GM12878 (cell line): ENCODE measurements around the gene CSTF1. TPM values are rescaled to one million over a fixed set of nuclear protein-coding genes. Genes with fewer than 3 reads are reported as not detected.

Source experiments
- ATAC-seq: fragments of 200-7000 bp; cut with Tn5 transposase; 3 replicates; pipeline ENCODE4 v1.9.1; 2020; ENCODE audit warnings: mild to moderate bottlenecking, moderate library complexity
- BruUV-seq: library from RNA; stranded (reverse); fragments of 400-500 nt; replicated peaks from 2 replicates; lab custom pipeline; 2021; lab: Mats Ljungman, UMichigan
- CTCF ChIA-PET: fragments of 300-600 bp; sonication (Branson Sonifier 250); formaldehyde crosslinking; extraction: SDS; loops from one replicate; lab custom pipeline; 2021; ENCODE audit warnings: inconsistent platforms; lab: Yijun Ruan, JAX
- POLR2A ChIA-PET: fragments of 350-600 bp; formaldehyde crosslinking; extraction: SDS; loops from one replicate; lab custom pipeline; 2021; ENCODE audit warnings: inconsistent platforms; lab: Charles Lee
- RAD21 ChIA-PET: fragments of 300-600 bp; sonication (Branson Sonifier 250); formaldehyde crosslinking; loops from one replicate; lab custom pipeline; 2023; ENCODE audit warnings: antibody characterized with exemption; ENCODE audit not compliant: unreplicated experiment; lab: Charles Lee
- SMC1A ChIA-PET: fragments of 300-600 bp; sonication (Branson Sonifier 250); formaldehyde crosslinking; loops from one replicate; lab custom pipeline; 2023; ENCODE audit not compliant: unreplicated experiment, uncharacterized antibody; lab: Charles Lee
- DNase-seq: peaks from one replicate; pipeline ENCODE4 v3.0.0-alpha.2; 2011; ENCODE audit warnings: low read depth, low spot score
- FAIRE-seq: peaks from 3 replicates; lab custom pipeline; 2011; peaks lifted over from hg19 to GRCh38; lab: Jason Lieb, UNC
- H2AFZ ChIP-seq: 2 replicates; pipeline ENCODE4 v1.6.0; 2011; ENCODE audit warnings: low read depth, low read length, control low read depth; ENCODE audit not compliant: control insufficient read depth
- H3K27ac ChIP-seq: 2 replicates; pipeline ENCODE4 v1.5.1; 2011; ENCODE audit warnings: control low read depth; ENCODE audit not compliant: control insufficient read depth, insufficient read depth
- H3K27me3 ChIP-seq, 2 experiments: replicated peaks in 1 of 2; 2 replicates each; pipeline versions ENCODE4 v1.6.0 to v1.6.1; 2011; ENCODE audit warnings: low read length in 1 of 2; ENCODE audit not compliant: control insufficient read depth in 2 of 2, insufficient read depth in 2 of 2
- H3K36me3 ChIP-seq, 2 experiments: 2 replicates each; pipeline ENCODE4 v1.5.1; 2011; ENCODE audit warnings: low read length in 1 of 2; ENCODE audit not compliant: control insufficient read depth in 2 of 2, insufficient read depth in 2 of 2
- H3K4me1 ChIP-seq: 2 replicates; pipeline ENCODE4 v1.6.1; 2011; ENCODE audit warnings: mild to moderate bottlenecking, low read length, moderate library complexity, mixed read lengths; ENCODE audit not compliant: control insufficient read depth, insufficient read depth
- H3K4me2 ChIP-seq: 2 replicates; pipeline ENCODE4 v1.6.0; 2011; ENCODE audit warnings: control low read depth; ENCODE audit not compliant: control insufficient read depth, insufficient read depth
- H3K4me3 ChIP-seq: fragments of 200-600 bp; sonication (generic); 2 replicates; pipeline ENCODE4 v1.5.1; 2016
- H3K79me2 ChIP-seq: 2 replicates; pipeline ENCODE4 v1.6.0; 2011; ENCODE audit warnings: low read length; ENCODE audit not compliant: control insufficient read depth, insufficient read depth
- H3K9ac ChIP-seq: 2 replicates; pipeline ENCODE4 v1.8.0; 2011; ENCODE audit warnings: low read length, control low read depth, mixed read lengths; ENCODE audit not compliant: control insufficient read depth, insufficient read depth
- H3K9me3 ChIP-seq: replicated peaks from 3 replicates; pipeline ENCODE4 v1.5.1; 2011; ENCODE audit warnings: mild to moderate bottlenecking, low read length; ENCODE audit not compliant: control insufficient read depth, insufficient read depth
- H4K20me1 ChIP-seq: 2 replicates; pipeline ENCODE4 v1.6.0; 2011; ENCODE audit not compliant: control insufficient read depth, insufficient read depth
- BACH1 ChIP-seq: fragments of 450-650 bp; IDR thresholded peaks from 2 replicates; pipeline ENCODE4 v1.6.1; 2017; ENCODE audit warnings: mild to moderate bottlenecking, borderline replicate concordance
- CHD1 ChIP-seq: IDR thresholded peaks from 2 replicates; pipeline ENCODE4 v1.6.1; 2012; ENCODE audit warnings: low read depth, low read length, improper control_type of control experiment
- EP300 ChIP-seq, 2 experiments: fragments of 150-350 bp in 1 of 2; IDR thresholded peaks; 2 replicates each; pipeline ENCODE4 v1.6.1; 2011 to 2012; ENCODE audit warnings: low read depth in 2 of 2, low read length in 2 of 2, borderline replicate concordance in 1 of 2, improper control_type of control experiment in 1 of 2, inconsistent platforms in 1 of 2; ENCODE audit not compliant: control insufficient read depth in 1 of 2
- HCFC1 ChIP-seq: fragments of 150-350 bp; IDR thresholded peaks from 2 replicates; pipeline ENCODE4 v1.6.1; 2014; ENCODE audit warnings: low read length
- JUND ChIP-seq: IDR thresholded peaks from 2 replicates; pipeline ENCODE4 v1.6.1; 2012; ENCODE audit warnings: low read depth, mild to moderate bottlenecking, low read length, improper control_type of control experiment, moderate library complexity
- KAT2A ChIP-seq: conservative IDR thresholded peaks from 2 replicates; pipeline ENCODE4 v1.6.1; 2011; ENCODE audit warnings: low read depth, low read length; ENCODE audit not compliant: control insufficient read depth
- RAD51 ChIP-seq: fragments of 450-650 bp; IDR thresholded peaks from 2 replicates; pipeline ENCODE4 v1.6.1; 2016; ENCODE audit warnings: moderate library complexity, mild to moderate bottlenecking, inconsistent platforms
- SMAD1 ChIP-seq: fragments of 450-650 bp; IDR thresholded peaks from 2 replicates; pipeline ENCODE4 v1.6.1; 2018; ENCODE audit warnings: mild to moderate bottlenecking, low read depth; ENCODE audit not compliant: partially characterized antibody
- SP1 ChIP-seq: IDR thresholded peaks from one replicate; pipeline ENCODE4 v1.6.1; 2011; ENCODE audit warnings: low read depth, low read length
- YBX1 ChIP-seq: fragments of 450-650 bp; IDR thresholded peaks from 2 replicates; pipeline ENCODE4 v1.6.1; 2016; ENCODE audit warnings: antibody characterized with exemption
- ZZZ3 ChIP-seq: IDR thresholded peaks from 2 replicates; pipeline ENCODE4 v1.6.1; 2011; ENCODE audit warnings: low read depth; ENCODE audit not compliant: control insufficient read depth, insufficient read length
- WGBS: methylation state at CpG from one replicate; pipeline ENCODE4 v1.1.6; 2016; ENCODE audit warnings: low lambda C conversion rate; ENCODE audit not compliant: insufficient replicate concordance, insufficient coverage; ENCODE audit errors: missing lambda C conversion rate; 5-methylcytosine and 5-hydroxymethylcytosine counted together
- in situ Hi-C: fragments of 300-500 bp; cut with MboI; formaldehyde crosslinking; loops from 9 replicates; pipeline ENCODE4 v1.14.3; 2018; ENCODE audit warnings: mixed read lengths
- intact Hi-C: fragments of 100-400 bp; cut with micrococcal nuclease; formaldehyde crosslinking; loops from one replicate; pipeline ENCODE4 v1.14.2; 2022; ENCODE audit not compliant: unreplicated experiment
- polyA plus RNA-seq, 11 experiments: library from polyadenylated mRNA; depleted of rRNA in 4 of 11; unstranded in 6 of 11; stranded (reverse) in 5 of 11; fragments of >200 nt; fragmentation: Nextera tagmentation in 4 of 11; fragmentation: Illumina TruSeq in 1 of 11; extraction: Ambion mirVana in 4 of 11; extraction: Trizol in 1 of 11; gene quantifications; 1 replicate in 1 of 11; 2 replicates in 10 of 11; pipeline versions ENCODE4 v1.2.1 to v1.2.3, GENCODE V29; 2011 to 2016; ENCODE audit warnings: inconsistent platforms in 2 of 11, missing spikeins in 2 of 11, low read depth in 1 of 11
- total RNA-seq, 4 experiments: library from RNA; depleted of rRNA in 3 of 4; stranded (reverse); fragments of >200 nt in 3 of 4; fragmentation: Illumina TruSeq in 1 of 4; extraction: Trizol in 1 of 4; gene quantifications; 2 replicates each; pipeline versions ENCODE4 v1.2.1 to v1.2.3, GENCODE V29; 2013 to 2021
- TF ChIP-seq, protein P1 (sequence below): fragments of 450-650 bp; formaldehyde crosslinking; IDR thresholded peaks from 2 replicates; pipeline ENCODE4 v1.4.0; 2022; ENCODE audit warnings: mild to moderate bottlenecking, moderate library complexity

Gene CSTF1
- total and polyA plus RNA-seq, 10 of the 15 experiments (the other 5 are each of a cell fraction or from before 2014, with no cell fraction given): 41.8 to 89.1 (median 50.1) TPM

DNA sequence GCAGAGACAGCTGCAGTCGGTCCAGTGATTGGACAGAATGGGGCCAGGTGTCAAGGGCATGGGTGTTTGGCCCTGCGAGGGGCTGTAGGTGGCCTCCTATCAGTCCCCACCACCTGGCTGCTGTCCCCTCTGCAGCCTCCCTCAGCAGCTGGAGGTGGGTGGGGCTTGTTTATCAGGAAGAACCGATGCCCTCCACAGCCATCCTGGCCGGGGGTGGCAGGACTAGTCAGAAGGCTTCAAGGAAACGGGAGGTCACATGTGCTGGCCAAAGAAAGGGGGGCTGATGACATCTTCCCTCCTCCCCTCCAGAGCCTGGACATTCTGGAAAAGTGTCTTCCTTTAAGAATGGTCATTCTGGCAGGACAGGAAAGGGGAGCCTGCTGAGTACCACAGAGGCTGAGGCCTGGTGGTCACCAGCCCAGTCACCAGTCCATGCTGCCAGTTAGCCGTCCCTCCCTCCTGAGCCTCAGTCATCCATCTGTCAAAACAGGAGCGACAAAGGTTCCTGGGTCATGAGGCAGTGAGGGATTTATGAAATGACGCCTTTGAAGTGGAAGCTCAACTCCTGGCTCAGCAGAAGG is 29.5 kb upstream of the CSTF1 start:
- BruUV-seq: no TSS peak
- in situ Hi-C loops: no loop called here
- Histone ChIP-seq H3K27me3 (no peaks in the 10 kb centered on the region), H3K27ac (no peak overlapping the region), H3K36me3 (no peaks in the 10 kb centered on the region), H2AFZ (no peak overlapping the region), H3K9me3 (no peaks in the 10 kb centered on the region), H3K4me3 (no peak overlapping the region), H4K20me1 (no peaks in the 10 kb centered on the region), H3K9ac (no peak overlapping the region)
- 47% methylated on average over 8 of the region's 8 CpGs for WGBS
- SMC1A ChIA-PET: interaction anchor here (0.7 kb wide), 1 partner anchor 14 kb away, joined by 3 read pairs; no protein-coding TSS in a partner anchor
- POLR2A ChIA-PET: no interaction called here
- CTCF ChIA-PET: no interaction called here
- FAIRE-seq: no peak
- RAD21 ChIA-PET: no interaction called here
- DNase-seq: no peak
- TF ChIP-seq YBX1 (no peak), RAD51 (no peak), HCFC1 (no peak)
- TF ChIP-seq, protein P1, sequence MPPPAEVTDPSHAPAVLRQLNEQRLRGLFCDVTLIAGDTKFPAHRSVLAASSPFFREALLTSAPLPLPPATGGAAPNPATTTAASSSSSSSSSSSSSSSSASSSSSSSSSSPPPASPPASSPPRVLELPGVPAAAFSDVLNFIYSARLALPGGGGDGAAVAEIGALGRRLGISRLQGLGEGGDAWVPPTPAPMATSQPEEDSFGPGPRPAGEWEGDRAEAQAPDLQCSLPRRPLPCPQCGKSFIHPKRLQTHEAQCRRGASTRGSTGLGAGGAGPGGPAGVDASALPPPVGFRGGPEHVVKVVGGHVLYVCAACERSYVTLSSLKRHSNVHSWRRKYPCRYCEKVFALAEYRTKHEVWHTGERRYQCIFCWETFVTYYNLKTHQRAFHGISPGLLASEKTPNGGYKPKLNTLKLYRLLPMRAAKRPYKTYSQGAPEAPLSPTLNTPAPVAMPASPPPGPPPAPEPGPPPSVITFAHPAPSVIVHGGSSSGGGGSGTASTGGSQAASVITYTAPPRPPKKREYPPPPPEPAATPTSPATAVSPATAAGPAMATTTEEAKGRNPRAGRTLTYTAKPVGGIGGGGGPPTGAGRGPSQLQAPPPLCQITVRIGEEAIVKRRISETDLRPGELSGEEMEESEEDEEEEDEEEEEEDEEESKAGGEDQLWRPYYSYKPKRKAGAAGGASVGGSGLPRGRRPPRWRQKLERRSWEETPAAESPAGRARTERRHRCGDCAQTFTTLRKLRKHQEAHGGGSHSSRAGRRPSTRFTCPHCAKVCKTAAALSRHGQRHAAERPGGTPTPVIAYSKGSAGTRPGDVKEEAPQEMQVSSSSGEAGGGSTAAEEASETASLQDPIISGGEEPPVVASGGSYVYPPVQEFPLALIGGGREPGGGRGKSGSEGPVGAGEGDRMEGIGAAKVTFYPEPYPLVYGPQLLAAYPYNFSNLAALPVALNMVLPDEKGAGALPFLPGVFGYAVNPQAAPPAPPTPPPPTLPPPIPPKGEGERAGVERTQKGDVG (CRISPR knock-in tag): no peak
- TF ChIP-seq, all 136 proteins: peak for 0
- Histone ChIP-seq H3K4me1 (no peaks in the 10 kb centered on the region), H3K79me2 (no peaks in the 10 kb centered on the region), H3K4me2 (no peak overlapping the region)
- intact Hi-C loops: no loop called here
- ATAC-seq: no peak

DNA sequence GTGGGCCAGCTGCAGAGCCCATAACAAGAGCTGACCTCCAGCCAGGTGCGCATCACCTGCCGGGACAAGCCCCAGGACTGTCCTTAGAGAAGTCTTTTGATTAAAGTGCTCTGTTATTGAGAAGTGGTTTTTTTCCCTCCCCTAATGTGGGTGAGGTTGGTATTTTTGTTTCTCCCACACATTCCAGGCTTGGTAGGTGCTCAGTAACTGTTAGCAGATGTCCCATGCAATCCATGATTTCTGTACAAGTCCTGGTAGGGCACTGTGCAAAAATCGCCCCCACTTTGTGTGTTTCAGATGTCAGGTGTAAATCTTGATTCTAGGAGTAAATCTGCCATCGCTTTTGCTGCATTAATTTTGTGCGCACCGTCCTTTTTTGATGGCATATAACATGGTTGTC is 29.0 kb upstream of the CSTF1 start:
- BruUV-seq: no TSS peak
- no peak for ATAC-seq
- intact Hi-C loops (no loop called here), in situ Hi-C loops (no loop called here)
- no peaks in the 10 kb centered on the region for H3K27me3 ChIP-seq
- H4K20me1 ChIP-seq: no peaks in the 10 kb centered on the region
- H2AFZ ChIP-seq: no peak overlapping the region
- ChIA-PET SMC1A (no interaction called here), RAD21 (no interaction called here), POLR2A (no interaction called here), CTCF (no interaction called here)
- no peak for DNase-seq
- no peak overlapping the region for H3K4me3 ChIP-seq
- H3K9ac ChIP-seq: no peak overlapping the region
- FAIRE-seq: no peak
- H3K9me3 ChIP-seq: no peaks in the 10 kb centered on the region
- H3K36me3 ChIP-seq: no peaks in the 10 kb centered on the region
- H3K4me2 ChIP-seq: no peak overlapping the region
- H3K79me2 ChIP-seq: no peaks in the 10 kb centered on the region
- 73% methylated on average over 6 of the region's 6 CpGs for WGBS
- H3K4me1 ChIP-seq: no peaks in the 10 kb centered on the region
- H3K27ac ChIP-seq: no peak overlapping the region
- TF ChIP-seq ZZZ3: no peak
- TF ChIP-seq BACH1: no peak
- no peak for TF ChIP-seq JUND
- TF ChIP-seq CHD1: no peak
- TF ChIP-seq SP1: no peak
- TF ChIP-seq KAT2A: no peak
- no peak for TF ChIP-seq EP300 (IDR thresholded peaks at IDR 0.05; ENCODE audit: borderline replicate concordance in 1 of 2, control insufficient read depth in 1 of 2, low read depth in 2 of 2, low read length in 2 of 2)
- TF ChIP-seq SMAD1: no peak
